Stimulated activated CD4-positive, alpha-beta T cell treated with anti-CD3 and anti-CD28 coated beads, Interleukin-2, amount 100 ng/mL, for 48 hours (primary cell): ENCODE results near the gene NFKBIE.

Experiments
- DNase-seq, 2 donors: peaks; one replicate each; pipeline ENCODE4 v3.0.0-alpha.2; 2020

NFKBIE gene

DNA sequence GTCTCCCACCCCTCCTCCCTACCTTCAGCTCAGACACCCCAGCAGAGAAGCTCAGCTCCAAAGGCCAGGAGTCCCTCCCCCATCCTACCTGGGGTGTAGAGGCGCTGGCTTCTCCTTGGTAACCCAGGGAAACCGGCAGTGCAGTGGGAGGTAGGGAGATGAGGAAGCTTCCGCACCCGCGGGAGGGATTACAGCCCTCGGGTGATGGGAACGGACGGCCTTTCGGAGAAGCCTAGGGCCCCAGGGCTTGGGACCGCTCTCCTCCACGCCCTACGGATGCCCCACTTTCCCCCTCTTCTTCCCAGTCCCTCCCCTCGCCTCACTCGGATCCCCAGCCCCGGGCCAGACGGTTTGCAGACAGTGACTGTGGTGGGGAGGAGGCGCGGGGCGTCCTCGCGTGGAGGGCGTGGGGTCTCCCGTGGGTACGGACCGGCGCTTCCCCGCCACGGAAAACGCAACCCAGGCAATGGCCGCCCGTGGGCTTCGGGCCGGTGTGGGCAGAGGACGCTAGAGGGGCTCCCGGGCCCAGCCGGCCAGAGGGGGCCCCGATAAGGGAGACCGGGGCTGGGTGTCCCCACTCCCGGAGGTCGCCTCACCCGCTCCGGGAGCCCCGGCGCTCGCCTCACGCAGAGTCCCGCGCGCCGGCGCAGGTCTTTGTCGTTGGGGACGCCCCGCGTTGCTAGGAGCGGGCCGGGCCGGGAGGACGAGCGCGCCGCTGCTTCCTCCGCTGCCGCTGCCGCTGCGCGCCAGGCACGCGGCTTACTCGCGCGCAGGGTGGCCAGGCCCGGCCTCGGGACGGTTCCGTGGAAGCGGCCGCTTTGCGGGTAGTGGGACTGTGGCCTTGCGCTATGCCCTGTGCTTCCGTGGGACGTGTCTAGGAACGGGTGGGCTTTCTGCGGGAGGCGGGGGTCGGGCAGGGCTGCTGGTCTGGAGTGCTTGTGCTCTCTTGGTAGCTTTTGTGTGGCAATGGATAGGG is 32.0 kb upstream of the NFKBIE start:
- peak; percentile 50 for DNase-seq

DNA sequence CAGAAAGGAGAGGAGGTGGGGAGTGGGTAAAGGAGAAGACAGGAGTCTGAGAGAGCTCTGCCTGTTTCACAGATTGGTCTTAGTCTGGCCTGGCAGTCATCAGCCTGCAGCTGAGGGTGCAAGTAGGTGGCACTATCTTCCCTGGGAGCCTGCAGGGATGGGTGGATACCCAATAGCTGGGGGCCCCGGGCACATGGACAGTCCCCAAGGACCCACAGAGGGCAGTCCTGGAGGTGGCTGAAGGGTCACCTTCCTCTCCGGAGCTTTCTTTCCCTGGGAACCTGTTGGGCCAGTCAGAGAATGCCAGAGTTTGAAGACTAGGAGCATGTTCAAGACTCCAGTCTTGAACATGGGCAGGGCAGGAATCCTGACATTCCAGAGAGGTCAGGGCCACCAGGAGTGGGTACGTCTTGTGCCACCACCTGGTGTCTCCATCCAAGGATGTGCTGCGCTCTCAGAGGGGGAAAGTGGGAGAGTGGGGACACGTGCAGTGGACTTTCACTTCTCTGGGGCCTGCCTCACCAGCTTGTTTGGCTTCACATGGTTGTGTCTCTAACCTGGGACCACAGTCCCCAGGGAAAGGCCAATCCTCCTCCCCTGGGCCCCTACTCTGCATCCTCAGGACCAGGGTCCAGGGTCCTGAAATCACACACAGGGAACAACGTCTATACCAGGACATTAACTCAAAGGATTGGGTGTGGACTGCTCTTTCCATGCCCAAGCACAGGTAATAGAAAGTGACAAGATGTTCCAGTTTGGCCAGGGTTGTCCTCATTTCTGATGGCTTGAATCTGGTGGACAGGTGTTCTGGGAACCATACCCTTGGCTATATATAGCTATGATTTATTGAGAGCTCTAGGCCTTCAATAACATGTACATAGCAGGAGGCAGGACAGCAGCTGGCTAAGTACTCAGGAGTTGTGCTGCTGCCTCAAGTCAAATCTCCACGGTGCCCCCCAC is 29.8 kb upstream of the NFKBIE start:
- DNase-seq, result no peak

DNA sequence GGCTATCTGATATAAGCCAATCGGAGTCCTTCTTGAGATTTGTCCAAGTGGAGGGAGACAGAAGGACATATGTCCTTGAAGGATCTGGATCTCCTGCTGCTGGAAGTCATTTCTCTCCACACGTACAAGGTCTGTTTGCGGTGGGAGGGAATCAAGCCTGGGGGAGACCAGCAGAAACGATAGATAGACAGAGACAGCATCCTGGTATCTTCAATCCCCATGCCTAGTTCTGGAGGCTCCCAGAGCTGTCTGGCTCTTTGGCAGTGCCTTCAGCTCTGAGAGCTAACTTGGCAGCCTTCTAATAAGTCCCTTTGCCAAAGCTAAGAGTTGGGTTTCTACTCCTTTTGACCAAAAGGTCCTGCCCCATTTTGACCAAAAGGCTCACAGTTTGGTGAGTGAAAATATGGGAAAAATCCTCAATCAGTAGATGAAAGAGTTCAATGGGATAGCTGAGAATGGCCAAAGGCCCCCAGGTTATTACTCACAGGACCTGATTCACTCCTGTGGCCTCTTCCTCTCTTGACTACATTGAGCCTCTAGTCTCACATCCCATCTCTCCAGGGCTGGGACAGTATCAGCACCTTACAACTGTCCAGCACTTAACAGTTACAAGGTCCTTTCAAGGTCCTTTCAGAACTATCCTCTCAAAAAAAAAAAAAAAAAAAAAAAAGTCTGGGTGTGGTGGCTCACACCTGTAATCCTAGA is 27.5 kb upstream of the NFKBIE start:
- DNase-seq, result no peak

DNA sequence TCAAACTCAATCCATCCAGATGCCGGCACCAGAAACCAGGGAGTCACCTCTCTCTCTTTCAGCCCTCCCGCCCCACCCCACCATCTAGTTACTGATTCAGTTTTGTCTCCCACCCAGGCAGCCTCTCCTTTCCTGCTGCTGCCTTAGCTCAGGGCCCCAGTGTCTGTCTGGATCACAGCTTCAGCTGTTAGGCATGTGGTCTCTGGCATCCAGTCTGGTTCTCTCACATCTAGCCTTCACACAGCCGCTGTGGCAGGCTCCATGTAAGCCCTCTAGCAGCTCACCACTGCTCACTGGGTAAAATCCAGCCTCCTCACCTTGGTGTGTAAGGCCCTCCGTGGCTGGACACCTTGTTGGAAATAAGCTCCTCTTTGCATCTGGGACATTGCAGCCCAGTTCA is 26.5 kb upstream of the NFKBIE start:
- no peak for DNase-seq

DNA sequence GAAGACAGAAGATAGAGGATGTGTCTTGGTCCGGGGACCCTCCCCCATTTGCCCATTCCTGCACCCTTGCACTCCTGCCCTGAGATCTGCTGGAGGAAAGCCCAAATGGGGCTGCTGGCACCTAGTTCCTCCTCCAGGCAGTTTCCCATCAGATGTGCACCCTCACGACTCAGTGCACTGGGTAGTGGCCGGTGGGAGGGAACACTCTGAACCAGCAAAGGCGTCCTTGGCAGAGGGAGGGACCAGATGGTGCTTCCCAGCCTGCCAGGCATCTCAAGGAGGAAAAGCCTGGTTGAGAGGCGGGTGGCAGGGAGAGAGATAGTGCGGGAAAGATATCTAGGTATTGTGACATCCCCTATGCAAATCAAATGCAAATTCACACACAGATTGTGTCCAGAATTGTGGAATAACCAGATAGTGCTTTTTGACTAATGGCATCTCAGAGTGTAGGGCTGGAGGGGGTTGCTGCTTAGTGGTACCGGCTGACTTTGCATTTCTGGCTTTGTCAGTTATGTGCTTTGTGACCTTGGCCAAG is 24.4 kb upstream of the NFKBIE start:
- DNase-seq, result no peak

DNA sequence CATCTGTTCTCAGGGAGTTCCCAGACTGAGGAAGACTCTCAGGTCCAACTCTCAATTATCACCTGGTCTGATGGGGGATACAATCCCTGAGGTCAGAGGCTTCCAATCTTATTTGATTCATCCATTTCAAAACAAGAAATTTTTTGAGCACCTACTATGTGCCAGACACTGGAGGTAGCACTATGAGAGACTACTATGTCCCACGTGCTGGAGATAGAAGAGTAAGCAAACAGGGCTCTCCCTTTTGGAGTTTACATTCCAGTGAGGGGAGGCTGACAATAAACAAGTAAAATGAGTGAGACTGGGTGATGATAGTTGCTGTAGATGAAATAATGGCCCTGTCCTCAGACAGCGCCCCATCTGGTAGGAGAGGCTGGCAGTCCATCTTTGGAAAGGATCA is 21.4 kb upstream of the NFKBIE start:
- DNase-seq, result no peak

DNA sequence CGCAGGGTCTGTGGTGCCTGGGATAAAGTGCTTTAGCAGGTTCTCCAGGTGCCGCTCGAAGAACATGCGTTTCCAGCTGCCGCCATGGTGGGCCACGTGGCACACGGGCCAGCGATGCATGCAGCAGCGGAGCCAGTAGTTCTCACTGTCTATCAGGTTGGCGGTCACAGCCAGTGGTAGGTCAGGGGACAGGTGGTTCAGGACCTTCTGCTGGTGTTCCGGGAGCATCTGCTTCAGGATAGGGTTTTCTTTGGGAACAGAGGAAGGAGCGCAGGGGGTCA is 20.9 kb upstream of the NFKBIE start:
- DNase-seq, result no peak

DNA sequence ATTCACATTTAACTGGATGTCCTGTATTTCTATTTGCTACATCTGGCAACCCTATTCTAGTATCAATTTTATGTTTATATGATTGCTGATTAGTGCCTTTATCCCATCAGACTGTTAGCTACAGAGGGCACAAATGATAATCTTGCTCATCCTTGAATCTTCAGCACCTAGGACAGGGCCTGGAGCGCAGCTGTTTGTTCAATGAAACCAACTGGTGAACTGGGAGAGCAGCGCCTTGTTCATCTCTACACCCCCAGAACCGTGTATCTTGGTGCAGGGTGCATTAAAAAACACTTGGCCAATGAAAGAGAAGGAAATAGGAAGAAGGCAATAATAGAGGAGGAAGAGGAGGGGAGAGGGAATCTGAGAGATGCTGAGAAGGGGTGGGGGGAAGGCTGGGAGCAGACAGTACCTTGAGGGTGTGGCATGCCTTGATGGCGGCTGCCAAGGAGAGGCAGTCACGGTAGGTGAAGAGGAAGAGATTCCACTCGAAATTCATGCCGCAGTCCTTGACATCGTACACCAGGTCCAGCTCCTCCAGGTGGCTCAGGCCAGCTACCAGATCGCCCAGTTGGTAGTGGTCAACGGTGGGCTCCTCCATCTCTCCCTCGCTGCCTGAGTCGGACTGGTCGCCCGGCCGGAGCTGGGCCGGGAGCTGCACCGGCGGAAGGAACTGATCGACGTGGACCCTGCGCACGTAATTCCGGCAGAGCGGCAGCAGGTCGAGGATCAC is 20.4 kb upstream of the NFKBIE start:
- DNase-seq, result no peak

DNA sequence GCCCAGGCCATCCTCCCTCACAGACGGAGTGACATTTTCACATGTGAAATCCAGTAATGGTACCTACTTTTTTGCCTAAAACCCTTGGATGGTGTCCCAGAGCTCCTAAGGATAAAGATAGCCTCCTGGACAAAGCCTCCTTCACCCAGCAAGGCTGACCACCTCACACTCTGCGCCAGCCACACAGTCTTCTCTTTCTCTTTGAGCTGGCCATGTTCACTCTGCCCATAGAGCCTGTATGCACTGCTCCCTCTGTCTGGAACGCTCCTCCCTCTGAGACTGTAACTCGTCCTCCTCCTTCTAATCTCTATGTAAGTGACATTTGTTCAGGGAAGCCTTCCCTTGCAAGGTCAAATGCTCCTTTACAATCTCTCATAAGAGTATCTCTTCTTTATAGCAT is 19.5 kb upstream of the NFKBIE start:
- no peak for DNase-seq

DNA sequence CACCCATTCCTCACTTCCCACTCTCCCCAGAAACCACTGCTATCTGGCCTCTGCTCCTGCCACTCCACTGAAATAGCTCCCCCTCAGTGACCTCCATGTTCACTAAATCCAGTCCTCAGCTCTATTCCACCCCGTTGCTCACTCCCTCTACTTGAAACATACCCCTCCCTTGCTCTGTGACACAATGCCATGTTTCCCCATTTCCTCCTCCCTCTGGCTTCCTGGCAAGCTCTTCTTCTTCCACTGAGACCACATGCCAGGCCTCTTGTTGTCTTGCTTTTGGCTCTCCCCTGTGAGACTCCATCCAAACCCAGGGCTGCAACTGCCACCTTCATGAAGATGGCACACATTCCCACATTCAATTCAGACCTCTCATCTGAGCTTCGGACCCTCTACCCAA is 18.8 kb upstream of the NFKBIE start:
- no peak for DNase-seq

DNA sequence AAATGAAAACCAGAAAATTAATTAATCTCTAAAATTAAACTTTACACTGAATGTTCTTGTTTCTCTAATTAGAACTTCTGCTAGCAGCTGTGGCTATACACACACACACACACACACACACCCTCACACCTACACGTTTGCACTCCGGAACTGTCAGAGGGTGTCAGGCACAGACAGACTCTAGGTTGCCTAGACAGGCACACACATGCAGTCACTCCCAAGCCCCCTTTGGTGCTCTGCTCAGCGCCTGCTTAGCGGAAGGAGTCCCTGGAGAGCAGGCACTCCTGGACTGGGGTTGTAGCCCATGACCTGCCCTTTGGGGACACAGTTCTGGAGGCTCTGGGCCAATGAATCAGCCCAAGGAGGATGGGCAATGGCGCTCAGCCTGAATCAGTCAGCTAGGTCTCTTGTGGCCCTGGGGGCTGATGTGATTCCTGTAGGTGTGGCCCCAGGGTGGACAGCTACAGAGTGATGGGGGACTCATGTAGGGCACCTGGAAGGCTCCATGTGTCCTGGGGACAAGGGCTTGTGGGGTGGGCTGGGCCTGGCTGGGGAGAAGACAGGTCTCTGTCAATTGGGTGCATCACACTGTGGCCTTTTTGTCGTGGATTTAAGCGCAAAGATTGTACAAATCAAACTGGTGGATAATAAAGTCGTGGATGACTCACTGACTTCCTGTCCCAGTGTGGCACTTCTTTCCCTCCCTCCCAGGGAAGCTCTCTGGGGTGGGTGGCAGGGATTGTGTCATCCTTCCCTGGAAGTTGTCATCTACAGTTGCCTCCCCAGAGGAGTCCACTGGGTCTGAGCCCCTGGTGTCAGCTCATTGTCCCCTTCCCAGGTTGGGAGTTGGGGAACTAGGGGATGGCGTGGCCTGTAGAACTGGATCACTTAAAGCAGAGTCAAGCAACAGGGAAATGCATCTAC is 13.7 kb upstream of the NFKBIE start:
- DNase-seq, result no peak

DNA sequence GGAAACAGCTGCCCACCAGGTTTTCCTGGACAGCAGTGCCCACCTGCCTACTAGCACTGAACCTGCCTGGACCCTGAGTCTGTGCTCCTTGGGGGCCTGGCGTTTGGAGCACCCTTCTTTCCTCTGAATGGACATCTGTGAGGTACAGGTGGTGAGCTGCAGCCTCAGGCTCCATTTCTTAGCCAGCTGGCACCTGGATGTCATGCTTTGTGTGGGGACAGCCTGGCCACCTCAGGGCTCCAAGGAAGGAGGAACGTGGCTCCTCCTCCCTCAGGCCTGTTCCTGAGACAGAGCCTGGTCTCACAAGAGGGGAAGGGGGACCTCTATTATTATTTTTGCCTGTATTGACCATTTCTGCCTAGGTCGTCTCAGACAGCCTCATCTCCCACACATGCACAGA is 13.0 kb upstream of the NFKBIE start:
- no peak for DNase-seq

DNA sequence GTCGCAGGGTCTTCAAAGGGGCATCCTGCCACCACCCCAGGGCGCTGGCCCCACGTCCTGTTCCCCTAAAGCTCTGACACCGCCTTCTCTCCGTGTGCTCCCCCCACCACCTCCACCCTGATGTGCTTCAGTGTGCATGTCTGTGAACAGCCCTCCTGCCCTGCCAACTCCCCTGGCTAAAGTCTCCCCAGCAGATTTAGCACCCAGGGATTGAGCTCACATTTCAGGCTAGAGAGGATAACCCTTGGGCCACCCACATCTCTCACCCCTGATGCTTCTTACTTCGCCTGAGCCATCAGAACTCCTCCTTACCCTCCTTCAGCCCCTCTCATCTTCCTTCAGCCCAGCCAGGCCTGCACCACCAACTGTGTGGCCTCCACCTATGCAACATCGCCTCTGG is 12.4 kb upstream of the NFKBIE start:
- DNase-seq, result no peak

DNA sequence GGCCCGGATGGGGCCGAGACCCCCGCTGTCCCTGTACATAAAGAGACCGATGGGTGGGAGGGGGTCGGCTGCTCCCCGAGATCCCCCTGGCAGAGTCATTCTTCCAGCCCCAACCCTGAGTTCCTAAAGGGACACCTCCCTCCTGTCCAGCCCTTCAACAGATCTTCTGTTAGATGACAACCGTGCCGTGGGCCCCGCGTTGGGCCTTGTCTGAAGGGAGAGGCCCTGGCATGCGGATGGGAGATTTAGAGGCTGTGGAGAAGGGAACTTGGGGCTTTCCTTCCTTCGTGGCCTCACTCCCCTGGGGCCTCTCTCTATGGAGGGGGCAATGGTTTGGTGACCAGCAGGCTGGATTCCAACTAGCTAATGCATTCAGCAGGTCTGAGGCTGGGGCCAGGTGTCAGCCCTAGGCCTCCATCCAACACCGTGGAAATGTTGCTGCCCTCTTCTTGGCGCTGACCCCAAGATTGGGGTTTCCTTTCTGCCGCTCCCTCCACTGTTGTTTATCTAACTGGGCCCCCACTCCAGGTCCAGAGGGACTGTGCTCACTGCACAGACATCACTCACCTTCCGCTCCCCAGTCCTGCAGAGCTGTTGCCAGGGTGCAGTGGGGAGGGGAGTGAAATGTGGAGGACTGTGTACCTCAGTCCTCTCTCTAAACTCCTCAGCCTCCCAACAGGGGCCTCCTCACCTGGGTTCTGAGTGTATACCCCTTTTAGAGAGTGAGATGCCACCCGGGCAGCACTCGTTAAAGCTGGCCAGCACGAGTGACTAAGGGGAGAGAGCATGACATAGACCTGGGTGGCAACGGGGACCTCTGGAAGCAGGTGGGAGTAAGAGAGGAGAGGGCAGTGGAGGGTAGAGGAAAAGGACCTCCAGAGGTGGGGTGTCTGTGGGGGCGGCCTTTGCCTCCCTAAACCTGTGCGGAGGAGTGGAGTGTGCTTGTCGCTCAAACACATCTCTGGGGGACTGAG is 11.6 kb upstream of the NFKBIE start:
- DNase-seq, result no peak

DNA sequence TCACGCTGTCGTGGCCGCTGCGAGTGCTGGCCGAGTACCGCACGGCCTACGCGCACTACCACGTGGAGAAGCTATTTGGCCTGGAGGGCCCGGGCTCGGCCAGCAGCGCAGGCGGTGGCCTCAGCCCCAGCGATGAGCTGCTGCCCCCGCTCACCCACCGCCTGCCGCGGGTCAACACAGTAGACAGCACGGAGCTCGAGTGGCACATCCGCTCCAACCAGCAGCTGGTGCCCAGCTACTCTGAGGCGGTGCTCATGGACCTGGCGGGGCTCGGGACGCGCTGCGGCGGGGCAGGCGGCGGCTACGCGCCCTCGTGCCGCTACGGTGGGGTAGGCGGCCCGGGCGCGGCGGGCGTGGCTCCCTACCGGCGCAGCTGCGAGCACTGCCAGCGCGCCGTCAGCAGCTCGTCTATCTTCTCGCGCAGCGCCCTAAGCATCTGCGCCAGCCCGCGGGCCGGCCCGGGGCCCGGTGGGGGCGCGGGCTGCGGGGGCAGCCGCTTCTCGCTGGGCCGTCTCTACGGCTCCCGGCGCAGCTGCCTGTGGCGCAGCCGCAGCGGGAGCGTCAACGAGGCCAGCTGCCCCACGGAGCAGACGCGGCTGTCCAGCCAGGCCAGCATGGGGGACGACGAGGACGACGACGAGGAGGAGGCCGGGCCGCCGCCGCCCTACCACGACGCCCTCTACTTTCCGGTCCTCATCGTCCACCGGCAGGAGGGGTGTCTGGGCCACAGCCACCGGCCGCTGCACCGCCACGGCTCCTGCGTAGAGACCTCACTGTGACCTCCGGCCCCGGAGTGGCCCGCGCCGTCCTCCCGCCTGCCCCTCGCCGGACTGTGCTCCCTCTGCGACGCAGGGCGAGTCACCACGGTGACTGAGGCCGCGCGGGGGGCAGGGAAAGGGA is 10.6 kb upstream of the NFKBIE start:
- DNase-seq, result no peak

DNA sequence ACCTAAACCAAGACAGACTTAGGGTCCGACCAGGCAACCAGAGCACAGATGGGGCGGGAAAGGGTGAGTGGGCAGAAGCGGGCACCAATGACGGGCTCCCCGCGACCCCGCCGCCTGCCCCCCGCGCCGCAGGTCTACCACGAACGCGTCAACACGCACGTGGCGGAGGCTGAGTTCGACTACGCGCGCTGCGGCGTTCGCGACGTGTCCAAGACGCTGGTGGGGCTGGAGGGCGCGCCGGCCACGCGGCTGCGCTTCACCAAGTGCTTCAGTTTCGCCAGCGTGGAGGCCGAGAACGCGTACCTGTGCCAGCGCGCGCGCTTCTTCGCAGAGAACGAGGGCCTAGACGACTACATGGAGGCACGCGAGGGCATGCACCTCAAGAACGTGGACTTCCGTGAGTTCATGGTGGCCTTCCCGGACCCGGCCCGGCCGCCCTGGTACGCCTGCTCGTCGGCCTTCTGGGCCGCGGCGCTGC is 10.0 kb upstream of the NFKBIE start:
- no peak for DNase-seq

DNA sequence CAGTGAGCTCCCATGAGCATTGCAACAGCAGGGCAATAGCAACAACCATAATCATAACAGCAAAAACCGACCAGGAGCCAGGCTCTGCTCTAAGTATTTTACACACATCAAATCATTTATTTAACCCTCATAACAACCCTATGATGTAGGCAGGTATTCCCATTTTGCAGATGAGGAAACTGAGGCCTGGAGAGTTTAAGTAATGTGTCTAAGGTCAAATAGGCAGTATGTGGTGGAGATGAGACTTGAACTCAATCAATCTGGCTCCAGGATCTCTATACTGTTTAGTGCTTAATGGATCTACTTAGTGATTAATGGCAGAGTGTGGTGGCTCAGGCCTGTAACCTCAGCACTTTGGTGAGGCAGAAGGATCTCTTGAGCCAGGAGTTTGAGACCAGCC is 8.3 kb upstream of the NFKBIE start:
- no peak for DNase-seq

DNA sequence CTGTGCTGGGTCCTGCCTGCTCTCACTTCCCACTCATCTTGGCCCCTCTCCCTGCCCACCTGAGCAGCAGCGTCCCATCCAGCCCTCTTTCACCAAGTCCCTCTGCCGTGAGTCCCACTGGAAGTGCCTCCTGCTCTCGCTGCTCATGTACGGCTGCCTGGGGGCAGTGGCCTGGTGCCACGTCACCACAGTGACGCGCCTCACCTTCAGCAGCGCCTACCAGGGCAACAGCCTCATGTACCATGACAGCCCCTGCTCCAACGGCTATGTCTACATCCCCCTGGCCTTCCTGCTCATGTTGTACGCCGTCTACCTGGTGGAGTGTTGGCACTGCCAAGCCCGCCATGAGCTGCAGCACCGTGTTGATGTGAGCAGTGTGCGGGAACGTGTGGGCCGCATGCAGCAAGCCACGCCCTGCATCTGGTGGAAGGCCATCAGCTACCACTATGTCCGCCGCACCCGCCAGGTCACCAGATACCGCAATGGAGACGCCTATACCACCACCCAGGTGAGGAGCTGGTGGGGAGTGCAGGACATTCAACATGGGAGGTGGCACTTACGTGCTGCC is 7.7 kb upstream of the NFKBIE start:
- DNase-seq, result no peak
